SW 1271 (cell line): ENCODE measurements around the gene MYO9B.

Experiments
- DNase-seq, 2 experiments: peaks; one replicate each; lab custom pipeline; 2025; lab: John Stamatoyannopoulos, UW

Gene MYO9B

DNA sequence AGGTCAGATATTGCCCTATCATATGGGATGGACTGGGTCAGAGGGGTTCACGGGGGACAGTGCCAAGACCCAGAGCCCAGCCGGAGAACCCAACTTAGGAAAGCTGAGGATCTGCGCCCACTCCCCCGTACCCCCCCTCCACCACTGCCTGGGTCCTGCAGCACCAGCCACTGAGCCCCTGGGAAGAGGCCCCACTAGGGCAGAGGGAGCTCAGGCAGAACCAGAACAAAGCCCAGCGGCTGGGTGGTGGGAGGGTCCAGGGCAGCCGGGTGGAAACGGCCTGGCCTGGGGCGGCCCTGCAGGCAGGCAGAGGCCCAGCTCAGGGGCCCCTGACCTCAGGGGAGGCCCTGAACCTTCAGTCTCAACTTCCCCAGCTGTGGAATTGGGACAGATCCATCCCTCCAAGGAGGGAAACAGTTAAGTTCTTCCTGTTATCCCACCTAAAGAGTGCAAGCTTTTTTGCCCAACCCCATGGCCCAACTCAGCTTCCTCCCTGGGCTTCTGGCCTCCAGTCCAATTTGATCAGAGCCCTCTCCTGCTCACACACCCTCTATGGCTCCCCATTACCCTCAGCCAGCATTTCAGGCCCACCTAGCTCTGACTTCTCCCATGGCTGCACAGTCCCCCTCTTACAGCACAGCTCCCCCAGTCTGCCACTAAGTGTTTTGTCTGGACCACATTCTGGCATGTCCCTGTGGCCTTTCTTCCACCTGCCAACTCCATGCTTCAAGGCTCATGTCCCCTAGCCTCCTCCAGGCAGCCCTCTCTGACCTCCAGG lies 167.0 kb downstream of the MYO9B start:
- no peak for DNase-seq

DNA sequence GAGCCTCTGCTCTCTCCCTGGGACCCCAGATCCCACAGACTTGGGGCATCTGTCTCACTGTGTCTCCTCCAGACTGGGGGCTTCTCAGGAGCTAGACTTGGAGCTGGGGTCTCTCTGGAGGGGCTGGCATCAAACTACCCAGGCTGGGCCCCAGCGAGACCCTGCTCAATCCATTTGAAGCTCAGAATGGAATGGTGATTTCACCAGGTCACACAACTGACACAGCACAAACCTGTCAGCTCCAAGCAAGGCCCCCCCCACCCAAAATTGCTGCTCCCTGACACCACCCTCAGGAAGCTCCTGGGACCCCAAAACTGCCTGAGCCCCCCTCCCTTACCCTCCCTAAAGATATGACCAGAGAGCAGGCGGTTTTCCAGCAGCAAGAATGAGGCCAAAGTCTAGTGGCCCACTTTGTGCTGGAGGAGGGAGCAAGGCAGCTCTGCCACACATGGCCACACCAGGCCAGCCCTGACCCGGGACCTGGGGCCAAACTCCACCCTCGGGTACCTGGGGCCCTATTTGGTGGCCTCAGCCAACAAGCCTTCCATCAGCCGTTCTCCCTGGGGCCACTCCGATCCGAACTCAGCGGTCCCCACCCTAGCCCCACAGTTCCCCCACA lies 167.7 kb downstream of the MYO9B start:
- DNase-seq: no peak

DNA sequence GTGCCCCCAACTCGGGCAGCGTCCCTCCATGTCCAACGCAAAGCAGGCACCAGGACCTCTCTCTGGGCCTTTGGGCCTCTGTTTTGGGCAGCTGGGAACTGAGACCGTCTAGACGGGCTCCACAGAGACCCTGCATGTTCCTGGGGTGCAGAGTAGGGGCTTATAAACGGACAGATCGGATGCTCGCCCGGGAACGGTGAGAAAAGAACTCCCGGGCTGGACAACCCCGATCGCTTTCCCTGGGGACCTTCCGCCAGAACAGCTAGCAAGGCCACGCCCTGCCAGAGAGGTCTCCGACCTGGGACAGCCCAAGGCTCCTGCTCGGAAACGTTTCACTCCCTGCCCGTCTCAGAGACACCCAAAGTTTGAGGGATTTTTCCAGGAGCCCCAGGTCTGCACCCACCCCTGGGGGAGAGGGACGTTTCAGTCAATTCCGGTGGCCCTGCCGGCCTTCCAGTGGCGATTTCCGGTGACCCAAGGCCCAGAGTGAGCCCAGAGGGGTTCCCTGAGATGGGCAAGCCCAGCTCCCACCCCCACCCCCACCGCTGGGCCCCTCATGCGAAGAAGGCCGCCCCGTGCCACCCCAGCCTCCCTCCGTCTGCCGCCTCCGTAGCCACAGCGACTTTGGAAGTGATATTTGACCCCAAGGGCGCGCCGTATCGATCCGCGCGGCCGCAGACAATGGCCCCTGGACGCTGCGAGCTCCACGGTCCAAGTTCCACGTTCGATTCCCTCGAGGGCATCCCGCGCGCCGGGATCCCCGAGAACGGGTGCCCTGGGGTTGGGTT lies 168.4 kb downstream of the MYO9B start:
- DNase-seq: peak; percentile 35 to 50

DNA sequence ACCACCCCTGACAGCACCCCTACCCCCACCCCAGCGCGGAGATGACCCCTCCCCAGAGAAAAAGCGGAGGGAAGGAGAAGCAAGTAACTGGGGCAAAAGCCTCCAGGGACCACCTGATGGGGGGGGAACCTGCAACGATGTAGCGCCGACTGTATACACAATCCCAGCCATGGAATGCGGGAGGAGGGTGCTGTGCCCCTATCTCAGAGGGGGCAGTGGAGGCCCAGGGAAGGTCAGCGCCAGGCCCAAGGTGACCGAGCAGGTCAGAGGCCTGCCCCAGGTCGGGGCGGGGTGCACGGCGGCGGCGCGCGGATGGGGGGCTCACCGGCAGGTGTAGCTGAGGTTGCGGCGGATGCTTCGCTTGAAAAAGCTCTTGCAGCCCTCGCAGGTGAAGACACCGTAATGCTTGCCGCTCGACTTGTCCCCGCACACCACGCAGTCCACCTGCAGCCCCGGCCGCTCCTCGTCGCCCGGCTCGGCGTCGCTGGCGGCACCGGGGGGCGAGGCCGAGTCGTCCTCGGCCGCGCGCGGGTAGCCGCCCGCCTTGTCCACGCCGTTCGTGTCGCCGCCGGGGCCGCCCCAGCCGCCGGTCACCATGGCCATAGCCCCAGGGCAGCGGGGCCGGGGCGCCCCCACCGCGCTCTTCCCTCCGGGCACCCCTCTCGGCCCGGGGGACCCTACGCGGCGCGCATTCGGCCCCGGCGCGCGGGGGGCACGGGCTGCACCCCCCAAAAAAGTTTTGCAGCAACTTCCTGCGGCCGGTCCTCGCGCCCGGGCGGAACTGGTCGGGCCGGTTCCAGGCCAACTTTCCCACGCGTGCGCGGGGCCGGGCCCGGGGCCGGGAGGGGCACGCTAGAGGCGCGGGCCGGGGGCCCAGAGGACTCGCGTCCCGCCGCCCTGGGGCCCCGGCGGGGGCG lies 169.3 kb downstream of the MYO9B start:
- no peak for DNase-seq

DNA sequence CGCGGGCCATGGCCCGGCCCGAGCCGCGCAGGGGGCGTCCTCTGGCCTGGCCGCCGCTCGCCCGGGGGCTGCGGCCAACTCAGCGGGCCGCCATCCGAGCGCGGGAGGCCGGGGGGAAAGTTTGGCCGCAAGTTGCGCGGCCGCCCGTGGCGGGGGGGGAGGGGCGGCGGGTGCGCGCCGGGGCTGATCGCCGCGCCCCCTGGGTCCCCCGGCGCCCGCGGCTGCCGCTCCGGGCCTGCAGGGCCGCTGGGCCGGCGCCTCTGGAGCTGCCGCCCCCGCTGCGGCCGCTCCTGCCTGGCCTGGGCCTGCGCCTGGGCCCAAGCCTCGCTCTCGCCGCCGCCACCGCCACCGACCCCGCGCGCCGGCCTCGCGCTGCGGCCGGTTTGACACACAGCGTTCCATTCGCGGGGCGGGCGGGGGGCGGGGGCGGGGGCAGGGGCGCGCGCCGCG lies 170.0 kb downstream of the MYO9B start, which contains the start of gene NR2F6:
Gene NR2F6 (minus strand): TSS at position 385 of the 450 bp plus-strand sequence. CDS start 699 bp downstream, outside the sequence.
- DNase-seq: no peak

DNA sequence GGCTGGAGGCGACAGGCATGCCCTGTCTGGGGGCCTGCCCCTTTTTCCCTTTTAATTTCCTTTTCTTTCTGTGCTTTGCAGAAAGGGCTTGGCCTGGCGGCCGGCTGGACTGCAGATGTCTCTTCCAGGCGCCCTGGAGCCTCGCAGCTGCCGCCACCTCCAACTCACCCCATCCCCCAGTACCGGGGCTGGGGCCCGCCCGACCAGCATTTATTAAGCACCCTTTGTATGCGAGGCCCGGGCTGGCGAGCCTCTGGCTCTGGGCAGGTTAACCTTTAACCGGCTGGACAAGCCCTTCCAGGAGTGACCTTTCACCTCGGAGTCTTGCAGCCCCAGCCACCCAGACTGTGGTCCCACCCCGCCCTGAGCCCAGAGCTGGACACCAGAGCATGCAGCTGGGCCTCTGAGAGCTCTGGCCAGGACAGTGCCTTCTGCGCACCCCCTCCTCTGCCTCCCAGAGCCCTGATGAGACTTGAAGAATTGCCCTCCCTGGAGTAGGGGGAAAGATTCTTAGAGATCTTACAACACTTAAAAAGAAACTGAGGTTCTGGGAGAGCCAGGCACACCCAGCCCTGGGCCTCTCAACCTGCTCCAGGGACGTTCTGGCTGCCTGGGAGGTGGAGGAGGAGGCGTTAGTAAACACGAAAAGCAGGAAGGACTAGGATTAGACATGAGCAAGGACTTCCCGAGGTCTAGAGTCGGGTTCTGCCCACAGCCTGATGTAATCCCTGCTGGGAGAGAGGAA lies 171.3 kb downstream of the MYO9B start:
- DNase-seq: no peak

DNA sequence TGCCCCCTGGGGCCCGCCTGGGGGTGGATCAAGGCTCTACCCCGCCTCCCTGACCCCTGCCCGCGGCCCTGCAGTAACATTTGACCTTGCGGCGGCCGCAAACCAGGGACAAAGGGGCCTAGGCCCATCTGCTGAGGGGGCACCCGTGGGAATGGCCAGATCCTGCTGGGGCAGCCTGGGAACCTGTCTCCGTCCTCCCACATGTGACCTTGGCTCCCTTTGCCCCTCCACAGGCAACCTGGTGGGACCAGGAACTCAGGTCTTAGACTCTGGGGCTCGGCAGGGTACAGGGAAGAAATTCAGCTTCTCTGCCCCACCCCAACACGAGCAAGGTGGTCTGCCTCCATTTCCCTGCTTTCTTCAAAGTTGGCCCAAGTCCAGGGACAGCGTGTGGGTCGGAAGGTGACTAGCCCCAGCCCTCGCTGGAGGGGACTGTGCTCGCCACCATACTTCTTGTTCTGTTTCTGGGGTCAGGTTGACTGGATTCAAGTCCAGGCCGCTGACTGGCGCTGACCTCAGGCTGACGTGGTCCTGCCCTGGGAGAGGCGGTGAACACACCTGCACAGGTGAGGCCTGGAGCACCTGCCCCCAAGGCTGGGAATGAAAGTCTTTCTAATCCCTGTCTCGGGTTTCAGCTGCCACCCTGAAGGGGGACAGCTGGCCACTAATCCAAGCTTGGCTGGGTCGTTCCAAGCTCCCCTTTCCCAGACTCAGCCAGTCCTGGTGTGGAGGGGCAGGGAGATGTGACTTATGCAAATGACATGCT lies 172.6 kb downstream of the MYO9B start:
- no peak for DNase-seq

DNA sequence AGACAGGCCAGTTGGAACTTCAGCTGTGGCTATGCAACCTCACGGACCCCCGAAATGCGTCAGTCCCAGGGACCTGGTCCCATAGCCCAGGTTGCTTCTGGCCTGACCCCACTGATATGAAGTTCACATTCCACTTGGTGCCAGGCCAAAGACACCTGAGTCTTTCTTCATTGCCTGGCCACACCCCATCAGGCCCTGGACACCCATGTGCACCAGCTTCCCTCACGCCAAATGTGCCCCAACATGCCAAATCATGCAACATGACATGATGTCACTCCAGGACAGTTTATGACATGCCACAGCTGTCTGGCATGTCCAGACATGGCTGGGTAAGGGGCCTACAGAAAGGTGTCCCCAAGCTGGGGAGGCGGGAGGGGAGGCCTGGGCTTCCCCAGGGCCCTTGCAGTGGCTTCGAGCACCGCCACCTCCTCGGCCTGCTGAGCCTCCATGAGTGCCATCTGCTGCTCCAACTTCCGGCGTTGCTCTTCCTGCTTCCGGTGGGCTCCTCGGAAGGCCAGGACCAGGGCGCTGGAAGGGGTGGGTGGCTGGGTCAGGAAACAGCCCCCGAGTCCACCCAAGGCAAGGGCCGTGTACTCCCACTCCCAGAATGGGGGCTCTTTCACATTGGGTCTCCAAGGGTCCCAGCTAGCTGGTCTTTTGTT lies 174.4 kb downstream of the MYO9B start:
- no peak for DNase-seq

DNA sequence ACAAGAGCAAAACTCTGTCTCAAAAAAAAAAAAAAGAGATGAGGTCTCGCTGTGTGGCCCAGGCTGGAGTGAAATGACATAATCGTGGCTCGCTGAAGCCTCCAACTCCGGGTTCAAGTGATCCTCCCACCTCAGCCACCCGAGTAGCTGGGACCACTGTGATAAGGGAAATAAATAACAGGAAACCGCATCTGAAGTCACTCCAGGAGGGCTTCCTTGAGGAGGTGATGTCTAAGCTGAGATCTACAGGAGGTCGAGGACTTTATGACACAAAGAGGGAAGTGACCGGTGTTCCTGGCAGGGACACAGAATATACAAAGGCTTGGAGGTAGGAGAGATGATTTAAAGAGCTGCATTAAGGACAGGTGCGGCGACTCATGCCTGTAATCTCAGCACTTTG lies 179.1 kb downstream of the MYO9B start:
- DNase-seq: no peak

DNA sequence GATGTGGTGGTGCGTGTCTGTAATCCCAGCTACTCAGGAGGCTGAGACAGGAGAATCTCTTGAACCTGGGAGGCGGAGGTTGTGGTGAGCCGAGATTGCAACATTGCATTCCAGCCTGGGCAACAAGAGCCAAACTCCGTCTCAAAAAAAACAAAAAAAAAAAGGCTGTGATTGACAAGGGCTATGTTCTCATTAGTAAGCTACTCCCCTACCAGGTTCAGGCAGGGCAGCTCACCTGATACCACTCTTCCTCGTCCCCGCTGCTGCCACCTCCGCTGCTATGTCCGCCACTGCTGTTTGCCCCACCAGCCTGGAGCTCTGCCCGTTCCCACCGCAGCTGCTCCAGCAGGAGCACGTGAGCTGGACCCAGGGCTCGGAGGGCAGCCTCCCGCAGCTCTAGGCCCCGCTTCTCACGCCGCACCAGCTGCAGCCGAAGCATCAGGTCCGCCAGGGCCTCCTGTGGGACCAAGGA lies 179.6 kb downstream of the MYO9B start:
- DNase-seq: no peak

DNA sequence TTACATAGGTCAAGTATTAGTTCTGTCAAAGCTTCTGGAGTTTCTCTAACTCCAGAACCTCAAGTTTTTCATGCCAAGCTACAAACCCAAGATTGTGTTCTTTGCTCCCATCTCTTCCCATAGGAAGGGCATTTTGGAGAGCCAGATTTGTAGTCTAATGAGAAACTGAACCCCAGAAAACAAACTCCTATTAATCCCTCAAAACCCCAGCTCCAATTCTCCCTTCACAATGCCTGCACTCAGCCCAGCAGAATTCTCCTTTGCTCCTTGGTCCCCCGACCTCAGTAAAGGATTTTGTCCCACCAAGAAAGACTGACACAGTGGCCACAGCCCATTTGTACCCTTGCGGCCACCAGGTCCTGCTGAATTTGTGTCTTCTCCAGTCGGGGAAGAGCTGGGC lies 180.6 kb downstream of the MYO9B start:
- no peak for DNase-seq

DNA sequence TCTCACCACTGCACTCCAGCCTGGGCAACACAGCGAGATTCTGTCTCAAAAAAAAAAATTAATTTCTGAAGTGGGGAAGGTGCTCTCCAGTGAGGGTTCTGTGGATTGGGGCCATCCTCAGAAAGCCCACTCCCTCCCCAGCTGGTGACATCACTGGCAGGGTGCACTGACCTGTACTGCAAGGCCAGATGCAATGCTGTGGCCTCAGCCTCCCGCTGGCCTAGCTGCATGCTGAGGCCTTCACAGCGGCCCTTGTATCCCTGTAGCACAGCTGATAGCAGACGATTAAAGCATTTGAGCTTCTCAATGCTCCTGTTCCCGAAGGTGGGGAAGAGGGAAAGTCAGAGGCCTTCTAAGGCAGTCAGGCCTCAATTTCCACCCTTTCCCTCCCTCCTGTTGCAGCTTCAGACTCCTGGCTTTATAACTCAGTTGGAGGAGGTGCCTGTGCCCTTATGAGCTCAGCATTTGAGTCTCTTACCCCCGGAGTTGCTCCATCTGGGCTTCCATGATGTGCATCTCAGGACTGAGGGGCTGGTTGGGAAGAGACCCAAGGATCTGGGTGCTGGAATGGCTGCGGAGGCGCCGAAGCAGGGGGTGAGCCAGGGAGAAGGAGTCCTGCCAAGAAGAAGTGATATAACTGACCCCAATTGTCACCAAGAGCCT lies 183.7 kb downstream of the MYO9B start:
- peak in 1 of 2 experiments; percentile 33 for DNase-seq

DNA sequence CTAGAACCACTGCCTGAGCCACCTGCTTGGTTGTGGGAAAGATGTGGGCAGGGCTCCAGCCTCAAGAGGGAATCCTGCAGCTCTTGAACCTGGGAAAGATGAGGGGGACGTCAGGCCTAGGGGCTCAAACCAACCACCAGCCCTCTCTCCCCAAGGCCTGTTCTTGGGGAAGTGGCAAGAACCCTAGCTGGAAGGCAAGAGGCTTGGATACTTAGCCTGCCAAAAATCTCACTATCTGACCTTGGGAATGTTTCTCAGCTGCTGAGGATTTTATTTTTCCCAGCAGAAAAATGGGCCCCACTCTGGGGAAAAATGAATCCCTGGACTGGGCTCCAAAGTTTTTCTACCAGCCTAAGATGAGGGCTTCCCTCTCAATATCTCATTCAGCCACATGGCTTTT lies 184.4 kb downstream of the MYO9B start:
- DNase-seq: no peak

DNA sequence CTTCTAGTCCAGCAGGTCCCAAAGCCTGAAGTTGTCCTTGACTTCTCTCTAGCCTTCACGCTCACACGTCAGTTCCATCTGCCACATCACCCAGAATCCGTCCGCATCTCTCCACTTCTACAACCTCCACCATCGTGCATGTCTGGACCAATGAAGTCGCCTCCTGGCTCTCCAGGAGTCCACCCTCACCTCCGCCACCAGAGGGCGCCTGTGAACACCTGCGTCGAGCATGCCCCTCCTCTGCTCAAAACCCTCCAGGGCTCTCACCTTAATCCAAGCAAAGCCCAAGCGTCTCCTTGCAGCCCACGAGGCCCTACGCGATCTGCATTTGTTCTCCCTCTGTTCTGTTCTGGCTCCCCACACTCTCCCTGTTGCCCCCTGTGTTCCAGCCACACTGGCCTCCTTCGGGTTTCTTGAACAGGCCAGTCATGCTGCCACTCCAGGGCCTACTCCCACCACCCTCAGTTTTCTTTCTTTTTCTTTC lies 185.3 kb downstream of the MYO9B start:
- DNase-seq: peak; percentile 58 to 59

DNA sequence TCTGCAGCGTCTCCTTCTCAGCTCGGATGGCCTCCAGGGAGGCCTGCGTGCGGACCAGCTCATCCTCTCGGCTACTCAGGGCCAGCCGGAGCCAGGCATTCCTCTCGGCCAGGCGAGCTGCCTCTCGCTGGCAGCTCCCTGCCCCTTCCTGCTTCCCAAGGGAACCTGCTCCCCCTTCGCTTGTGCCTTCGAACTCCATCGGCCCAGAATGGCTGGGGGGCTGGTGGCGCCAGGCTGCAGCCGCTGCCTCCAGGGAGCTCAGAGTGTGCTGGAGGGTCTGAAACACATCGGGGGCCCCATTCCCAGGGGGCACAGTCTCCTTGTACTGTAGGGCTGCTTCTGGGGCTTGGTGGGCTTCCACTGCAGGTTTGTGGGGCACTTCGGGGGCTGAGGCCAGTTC lies 187.0 kb downstream of the MYO9B start:
- DNase-seq: no peak
